ENCODE results near the gene AGBL1. TPM values are rescaled to one million over a fixed set of nuclear protein-coding genes. Genes with fewer than 3 reads are reported as not detected.
A peak's percentile ranks its signal among the peaks of the same experiment; 100 is the strongest.

The AGBL1 gene
- total RNA-seq, 1 experiment from 2014 or later, result not detected

DNA sequence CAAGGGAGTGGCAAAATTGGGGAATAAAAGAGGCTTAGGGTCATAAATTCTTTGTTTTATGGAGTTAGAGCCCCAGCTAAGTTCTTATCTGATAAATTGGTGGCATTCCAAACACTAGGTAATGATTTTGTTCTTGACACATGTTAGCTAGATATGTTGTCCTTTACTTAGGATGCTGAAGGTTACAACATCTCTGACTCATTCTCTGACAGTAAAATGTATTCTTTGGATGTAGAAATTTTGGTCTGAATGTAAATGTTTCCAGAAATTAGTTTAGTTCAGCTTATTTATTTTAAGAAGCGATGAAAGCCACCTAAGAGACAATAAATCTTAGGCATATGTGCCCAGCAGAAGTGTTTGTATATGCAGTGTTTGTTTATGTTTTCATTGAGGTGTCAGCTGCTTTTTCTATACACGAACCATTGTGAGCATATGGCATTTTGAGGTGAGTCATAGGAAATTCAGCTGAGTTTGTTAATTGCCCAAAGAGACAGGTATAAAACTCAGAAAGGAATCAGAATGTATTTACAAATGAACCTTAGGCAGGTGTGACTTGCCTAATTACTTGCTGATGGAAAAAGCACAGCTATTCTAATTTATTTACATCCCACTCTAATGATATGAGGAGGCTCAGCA, 247.7 kb downstream of the AGBL1 start:
- Mint-ChIP-seq H3K9me3 (peaks cover 8 to 27% of the 10 kb centered on the region in 2 experiments), H3K4me1 (peaks cover 6% of the 10 kb centered on the region in 2 experiments; a peak in 3 of 4 replicates), H3K36me3 (ENCODE audit: insufficient read depth in 1 of 3, low read depth in 3 of 3) (peaks cover 4 to 11% (median 7%) of the 10 kb centered on the region in 3 experiments; a peak in 4 of 7 replicates), H3K4me3 (no peak overlapping the region), H3K27ac (peak overlapping the region in 1 of 3 experiments; percentile 51; a peak in 1 of 7 replicates), H3K27me3 (ENCODE audit: low read depth) (no peaks in the 10 kb centered on the region)
- Histone ChIP-seq H4K8ac (replicated peaks; ENCODE audit: insufficient read length, low read depth, low read length) (no peak overlapping the region), H4K20me1 (ENCODE audit: control insufficient read depth, insufficient read depth, insufficient read length) (no peaks in the 10 kb centered on the region), H2BK15ac (ENCODE audit: low read depth, low read length) (no peak overlapping the region), H3K4me1 (ENCODE audit: insufficient read depth, low read length) (no peaks in the 10 kb centered on the region), H2AK5ac (ENCODE audit: insufficient read length, low read length) (no peak overlapping the region), H2BK12ac (ENCODE audit: insufficient read length, low read depth, low read length) (no peak overlapping the region), H3K27ac (ENCODE audit: insufficient read length, low read depth, low read length) (no peak overlapping the region), H2BK20ac (ENCODE audit: low read depth, low read length, poor library complexity, severe bottlenecking) (no peak overlapping the region), H2BK5ac (ENCODE audit: insufficient read length, low read length) (no peak overlapping the region), H3K79me1 (ENCODE audit: insufficient read depth, low read depth, low read length, poor library complexity, severe bottlenecking) (no peaks in the 10 kb centered on the region), H2AFZ (ENCODE audit: low read length) (no peak overlapping the region), H4K91ac (ENCODE audit: insufficient read length, low read depth, low read length) (no peak overlapping the region), H3T11ph (ENCODE audit: low read length) (no peak overlapping the region), H3K27me3 (ENCODE audit: insufficient read depth, low read length) (no peaks in the 10 kb centered on the region), H3K23ac (ENCODE audit: insufficient read length, low read depth, low read length) (no peak overlapping the region), H2BK120ac (ENCODE audit: low read depth, low read length, poor library complexity, severe bottlenecking) (no peak overlapping the region), H3K79me2 (ENCODE audit: insufficient read depth, low read length) (no peaks in the 10 kb centered on the region), H3K18ac (ENCODE audit: insufficient read length, low read depth, low read length) (no peak overlapping the region), H3K4me2 (ENCODE audit: insufficient read depth, insufficient read length, low read length) (no peak overlapping the region), H3K23me2 (ENCODE audit: insufficient read length, low read depth, low read length, poor library complexity, severe bottlenecking) (no peaks in the 10 kb centered on the region), H3K4ac (ENCODE audit: low read depth, low read length) (no peak overlapping the region), H3K14ac (ENCODE audit: insufficient read depth, low read length) (no peak overlapping the region), H3K56ac (ENCODE audit: insufficient read length, low read depth, low read length) (no peak overlapping the region), H3K9me3 (ENCODE audit: control insufficient read depth, low read depth, low read length) (no peaks in the 10 kb centered on the region), H4K5ac (ENCODE audit: insufficient read length, low read depth, low read length) (no peak overlapping the region), H3K9ac (ENCODE audit: extremely low read depth, insufficient read length, low read length) (no peak overlapping the region)
- no peak for DNase-seq
- WGBS (ENCODE audit: extremely low coverage, insufficient read length, low lambda C conversion rate), result no CpG with 5 or more reads among the region's 2 CpGs
- TF ChIP-seq, protein P1, sequence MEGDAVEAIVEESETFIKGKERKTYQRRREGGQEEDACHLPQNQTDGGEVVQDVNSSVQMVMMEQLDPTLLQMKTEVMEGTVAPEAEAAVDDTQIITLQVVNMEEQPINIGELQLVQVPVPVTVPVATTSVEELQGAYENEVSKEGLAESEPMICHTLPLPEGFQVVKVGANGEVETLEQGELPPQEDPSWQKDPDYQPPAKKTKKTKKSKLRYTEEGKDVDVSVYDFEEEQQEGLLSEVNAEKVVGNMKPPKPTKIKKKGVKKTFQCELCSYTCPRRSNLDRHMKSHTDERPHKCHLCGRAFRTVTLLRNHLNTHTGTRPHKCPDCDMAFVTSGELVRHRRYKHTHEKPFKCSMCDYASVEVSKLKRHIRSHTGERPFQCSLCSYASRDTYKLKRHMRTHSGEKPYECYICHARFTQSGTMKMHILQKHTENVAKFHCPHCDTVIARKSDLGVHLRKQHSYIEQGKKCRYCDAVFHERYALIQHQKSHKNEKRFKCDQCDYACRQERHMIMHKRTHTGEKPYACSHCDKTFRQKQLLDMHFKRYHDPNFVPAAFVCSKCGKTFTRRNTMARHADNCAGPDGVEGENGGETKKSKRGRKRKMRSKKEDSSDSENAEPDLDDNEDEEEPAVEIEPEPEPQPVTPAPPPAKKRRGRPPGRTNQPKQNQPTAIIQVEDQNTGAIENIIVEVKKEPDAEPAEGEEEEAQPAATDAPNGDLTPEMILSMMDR (conservative IDR thresholded peaks at IDR 0.05), result no peak

Measured in H9 (cell line).